Prostate gland (tissue), 2 donors: ENCODE results near the gene CAPN14.

Experiments
- CTCF ChIP-seq, 4 experiments: fragments of 200-600 bp in 2 of 4; fragments of 450-650 bp in 2 of 4; sonication (generic) in 2 of 4; IDR thresholded peaks; 1 replicate in 3 of 4; 2 replicates in 1 of 4; pipeline ENCODE4 v1.5.1; 2016 to 2019; ENCODE audit warnings: antibody characterized with exemption in 4 of 4, mild to moderate bottlenecking in 2 of 4, moderate library complexity in 2 of 4
- POLR2A ChIP-seq: fragments of 450-650 bp; IDR thresholded peaks from one replicate; pipeline ENCODE4 v1.6.1; 2016; ENCODE audit warnings: antibody characterized with exemption, mild to moderate bottlenecking
- POLR2AphosphoS5 ChIP-seq: sonication (generic); formaldehyde crosslinking; IDR thresholded peaks from one replicate; pipeline ENCODE4 v1.6.1; 2017; ENCODE audit warnings: antibody characterized with exemption

DNA sequence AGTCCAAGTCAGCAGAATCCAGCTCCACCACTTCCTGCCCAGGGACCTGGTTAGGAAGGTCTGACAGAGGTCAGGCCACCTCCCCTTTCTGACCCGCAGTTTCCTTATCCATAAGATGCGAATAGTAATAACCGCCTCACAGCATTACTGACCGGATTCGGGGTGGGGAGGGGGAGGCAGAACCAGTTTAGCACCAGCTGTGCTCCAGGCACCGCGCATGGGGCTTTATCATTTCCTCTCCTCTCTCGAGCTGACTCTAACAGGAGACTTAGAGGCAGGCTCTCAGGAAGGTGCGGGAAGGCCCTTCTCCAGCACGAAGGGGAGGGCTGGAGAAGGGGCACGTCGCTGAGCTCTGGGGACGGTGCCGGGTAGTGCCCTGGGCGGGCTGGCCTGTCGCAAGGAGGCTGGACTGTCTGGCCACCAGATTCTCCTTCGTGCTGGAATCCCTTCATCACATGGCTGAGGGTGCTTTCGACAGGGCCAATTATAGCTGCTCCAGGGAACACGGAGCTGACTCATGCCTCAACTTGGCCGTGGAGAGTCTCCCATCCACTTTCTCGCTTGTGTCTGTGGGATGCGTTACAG is 22.4 kb upstream of the CAPN14 start:
- no peak for TF ChIP-seq CTCF (IDR thresholded peaks at IDR 0.05)
- no peak for TF ChIP-seq POLR2A
- TF ChIP-seq POLR2AphosphoS5, result peak; percentile 11
